HG02840 (cell line): ENCODE measurements around the gene PAX9.
"Not testable (repeated sequence)": the region's sequence is repeated elsewhere in the genome, so short reads cannot be mapped to it uniquely, and the experiment has no call there.

Experiments used
- ATAC-seq: cut with Tn5 transposase; IDR thresholded peaks from one replicate; pipeline ENCODE4 v1.9.1; 2021; ENCODE audit warnings: mild to moderate bottlenecking, moderate library complexity, moderate number of reproducible peaks; ENCODE audit not compliant: unreplicated experiment, low FRiP score

Gene PAX9

DNA sequence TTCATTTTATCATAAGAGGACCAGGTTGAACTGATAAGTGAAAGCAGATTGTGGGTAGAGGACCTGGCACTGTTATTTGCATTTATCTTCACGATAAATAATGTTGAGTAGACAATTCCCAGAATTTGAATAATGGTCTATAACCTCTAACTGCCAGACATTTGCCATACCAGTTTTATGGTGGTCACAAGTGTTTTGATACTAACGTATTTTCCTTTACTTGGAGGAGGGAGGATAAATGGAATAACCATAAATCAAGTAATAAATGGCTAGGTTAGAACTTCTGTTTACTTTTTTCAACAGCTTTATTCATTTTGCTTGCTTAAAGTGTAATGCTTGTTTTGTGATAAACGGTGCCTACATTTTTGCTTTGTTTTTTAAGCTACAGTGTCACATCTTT is 9.5 kb downstream of the PAX9 start:
- ATAC-seq, result no peak

DNA sequence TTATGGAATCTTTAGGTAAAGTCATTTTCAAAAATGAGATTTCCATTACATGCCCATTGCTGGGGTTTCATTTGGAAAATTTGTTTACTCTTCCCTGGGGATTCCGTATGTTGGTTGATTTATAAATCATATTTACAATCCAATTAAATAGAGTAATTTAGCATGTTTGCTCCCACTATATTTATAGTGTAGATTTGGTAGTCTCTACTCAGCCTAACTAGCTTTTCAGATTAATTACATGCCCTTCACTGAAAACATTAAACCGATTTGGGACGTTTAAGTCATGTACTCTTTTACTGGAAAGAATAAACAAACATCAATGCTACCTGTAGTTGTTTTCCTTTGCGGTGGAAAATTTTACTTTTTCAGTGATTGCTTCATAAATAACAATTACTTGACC is 10.4 kb downstream of the PAX9 start:
- no peak for ATAC-seq

GRCh38 chr14:36674659-36675058 is 13.0 kb downstream of the PAX9 start:
- ATAC-seq, result no peak

- no peak for ATAC-seq
Observed at GRCh38 chr14:36675581-36675980, 13.9 kb downstream of the PAX9 start.

- ATAC-seq, result no peak
Observed at GRCh38 chr14:36676236-36676635, 14.6 kb downstream of the PAX9 start.

- no peak for ATAC-seq
Observed at GRCh38 chr14:36682338-36682737, 20.7 kb downstream of the PAX9 start.

DNA sequence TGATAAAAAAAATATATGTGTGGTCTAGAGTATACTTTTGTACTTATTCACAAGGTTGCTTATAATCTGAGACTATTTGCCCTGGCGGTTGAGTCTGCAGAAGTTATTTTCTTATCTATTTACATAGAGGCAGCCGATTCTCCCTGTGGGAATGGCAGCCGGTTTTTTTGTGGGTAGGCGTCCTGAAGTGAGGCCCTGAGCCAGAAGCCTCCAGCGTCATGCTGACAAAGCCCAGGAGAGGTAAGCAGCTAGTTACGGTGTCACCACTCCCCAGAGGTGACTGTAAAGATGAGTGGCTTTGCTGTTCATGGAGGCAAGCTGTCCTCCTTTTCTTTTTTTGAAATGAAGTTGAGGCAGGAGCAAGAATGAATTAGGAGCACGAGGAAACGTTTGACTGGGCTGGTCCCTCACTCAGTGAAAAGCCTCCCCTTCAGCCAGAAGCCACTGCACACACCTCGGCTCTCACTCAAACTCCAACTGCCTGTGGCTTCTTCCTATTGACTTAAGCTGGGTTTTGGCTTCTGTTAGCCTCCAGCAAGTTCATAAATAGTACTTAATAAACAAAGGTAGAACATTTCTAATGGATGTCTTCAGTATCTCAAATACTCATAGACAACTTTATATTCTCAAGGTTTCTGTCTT is 21.5 kb downstream of the PAX9 start:
- no peak for ATAC-seq

DNA sequence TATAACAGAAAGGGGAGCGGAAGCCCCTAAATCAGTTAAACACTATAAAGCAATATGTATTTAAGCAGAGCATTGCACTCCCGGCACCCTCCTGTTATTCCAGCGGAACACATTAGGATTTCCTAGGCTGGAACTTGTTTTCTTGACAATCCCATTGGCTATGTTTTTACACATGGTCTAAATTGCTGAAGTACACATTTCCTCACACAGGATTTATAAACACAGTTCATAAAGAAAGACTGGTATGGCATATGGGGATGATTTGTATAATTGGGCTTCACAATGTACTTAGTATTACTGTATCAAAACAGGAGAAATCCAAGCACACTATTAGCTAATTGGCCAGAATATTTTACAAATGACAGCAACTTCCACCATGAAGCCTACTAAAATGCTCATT is 23.3 kb downstream of the PAX9 start:
- ATAC-seq, result no peak

DNA sequence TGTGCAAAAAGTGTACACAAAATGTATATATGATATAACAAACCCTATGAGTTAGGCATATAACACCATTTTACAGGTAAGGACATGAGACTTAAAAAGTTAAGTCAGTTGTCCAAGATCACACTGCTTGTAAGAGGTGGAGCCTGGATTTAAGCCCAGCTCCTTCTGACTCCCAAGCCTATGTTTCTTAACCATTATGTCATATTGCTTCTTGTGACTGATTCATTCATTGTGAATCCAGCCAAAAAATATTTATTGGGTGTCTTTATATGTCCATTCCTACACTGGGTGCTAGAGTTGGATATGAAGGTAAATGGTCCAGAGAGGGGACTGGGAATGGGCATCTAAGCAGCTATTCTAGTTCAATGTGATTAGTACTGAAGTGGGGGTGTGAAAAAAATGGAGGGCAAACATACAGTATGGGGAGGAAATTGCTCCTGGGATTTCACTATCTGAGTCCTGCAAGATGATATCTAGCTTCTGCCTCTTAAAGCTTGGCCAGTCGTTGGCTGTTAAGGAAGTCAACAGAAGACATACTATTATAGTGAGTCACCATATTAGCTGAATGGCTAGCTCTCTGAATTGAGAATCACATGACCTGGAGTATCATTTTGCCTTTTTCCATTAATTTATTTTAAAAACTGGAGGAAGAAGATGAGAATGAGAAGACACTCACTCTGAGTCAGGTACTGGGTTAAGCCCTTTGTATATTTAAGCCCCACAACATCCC is 28.8 kb downstream of the PAX9 start:
- no peak for ATAC-seq

DNA sequence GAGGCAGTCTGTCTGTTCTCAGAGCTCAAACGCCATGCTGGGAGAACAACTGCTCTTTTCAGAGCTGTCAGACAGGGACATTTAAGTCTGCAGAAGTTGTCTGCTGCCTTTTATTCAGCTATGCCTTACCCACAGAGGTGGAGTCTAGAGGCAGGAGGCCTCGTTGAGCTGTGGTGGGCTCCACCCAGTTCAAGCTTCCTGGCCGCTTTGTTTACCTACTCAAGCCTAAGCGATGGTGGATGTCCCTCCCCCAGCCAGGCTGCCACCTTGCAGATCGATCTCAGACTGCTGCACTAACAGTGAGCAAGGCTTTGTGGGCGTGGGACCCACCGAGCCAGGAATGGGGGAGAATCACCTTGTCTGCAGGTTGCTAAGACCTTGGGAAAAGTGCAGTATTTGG is 37.8 kb downstream of the PAX9 start:
- not testable (repeated sequence) for ATAC-seq

GRCh38 chr14:36700651-36701050 is 39.0 kb downstream of the PAX9 start:
- ATAC-seq, result no peak

DNA sequence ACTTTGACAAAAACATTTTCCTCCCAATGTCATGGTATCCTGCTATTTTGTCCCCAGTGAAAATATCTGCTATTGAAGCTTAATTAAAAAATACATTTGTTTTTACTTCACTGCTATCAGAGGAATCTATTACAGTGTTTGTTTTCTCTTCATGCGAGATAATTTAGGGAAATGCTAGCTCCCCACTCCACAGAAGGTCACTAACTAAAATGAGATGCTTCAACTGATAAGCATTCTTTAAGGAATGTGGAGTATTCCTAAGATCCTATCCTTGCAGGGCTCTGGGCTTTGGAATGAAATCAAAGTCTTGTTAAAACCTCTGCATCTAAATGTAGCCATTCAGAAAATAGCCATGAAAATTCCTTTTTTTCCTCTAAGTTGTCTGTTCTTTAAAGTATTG is 39.5 kb downstream of the PAX9 start:
- ATAC-seq, result no peak

GRCh38 chr14:36702474-36702873 is 40.8 kb downstream of the PAX9 start:
- ATAC-seq, result no peak

GRCh38 chr14:36707570-36707969 is 45.9 kb downstream of the PAX9 start:
- ATAC-seq, result no peak

DNA sequence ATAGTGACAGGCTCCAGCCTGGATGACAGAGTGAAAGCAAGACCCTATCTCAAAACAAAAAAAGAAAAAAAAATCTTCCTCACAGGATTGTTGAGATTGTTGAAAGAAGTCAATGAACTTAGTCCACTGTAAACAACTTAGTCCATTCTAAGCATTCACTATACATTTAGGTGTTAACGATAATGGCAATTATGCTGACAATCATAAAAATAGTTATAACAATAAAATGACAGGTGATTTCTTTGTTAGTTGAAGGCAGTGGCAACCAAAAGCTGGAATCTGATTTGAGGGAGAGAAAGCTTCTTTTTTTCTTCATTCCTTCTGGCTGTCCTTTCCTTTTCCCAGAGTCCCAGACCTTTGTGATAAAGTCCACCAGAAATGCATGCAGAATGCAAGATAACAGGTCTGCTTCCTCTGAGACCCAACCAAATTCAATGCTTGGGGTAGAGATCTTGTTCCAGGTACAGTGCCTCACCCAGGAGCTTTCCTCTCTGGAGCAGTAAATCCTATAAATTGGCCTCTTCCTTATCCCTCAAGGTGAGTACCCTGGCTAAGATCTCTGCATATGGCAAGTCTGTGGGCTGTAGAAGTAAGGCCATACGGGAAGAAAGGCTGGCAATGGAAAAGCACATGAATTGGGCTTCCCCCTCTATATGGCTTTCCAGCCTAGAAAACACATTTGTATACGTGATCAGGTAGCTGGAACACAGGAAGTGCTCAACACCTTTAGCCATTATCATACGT is 52.5 kb downstream of the PAX9 start:
- ATAC-seq, result no peak

GRCh38 chr14:36716614-36717184 is 55.0 kb downstream of the PAX9 start:
- no peak for ATAC-seq

- ATAC-seq, result no peak
Observed at GRCh38 chr14:36717363-36717762, 55.7 kb downstream of the PAX9 start.

DNA sequence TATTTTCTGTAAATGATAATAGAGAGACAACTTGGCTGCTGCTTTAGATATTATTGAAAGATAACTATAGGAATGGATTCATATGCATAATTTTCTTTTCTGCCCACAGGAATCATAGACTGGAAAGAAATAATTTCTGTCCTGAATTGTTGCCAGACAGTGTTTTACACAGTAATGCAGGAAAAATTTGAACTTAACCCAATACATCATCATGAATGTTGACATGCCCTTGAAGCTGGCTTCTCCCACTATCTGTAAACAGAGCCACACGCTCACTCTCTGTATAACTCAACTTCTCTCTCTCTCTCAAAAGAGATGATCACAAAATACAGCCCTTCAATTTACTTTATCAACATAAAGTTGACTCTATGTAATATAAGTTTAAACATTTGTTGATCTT is 56.6 kb downstream of the PAX9 start:
- no peak for ATAC-seq

GRCh38 chr14:36719823-36720222 is 58.2 kb downstream of the PAX9 start:
- ATAC-seq, result no peak

DNA sequence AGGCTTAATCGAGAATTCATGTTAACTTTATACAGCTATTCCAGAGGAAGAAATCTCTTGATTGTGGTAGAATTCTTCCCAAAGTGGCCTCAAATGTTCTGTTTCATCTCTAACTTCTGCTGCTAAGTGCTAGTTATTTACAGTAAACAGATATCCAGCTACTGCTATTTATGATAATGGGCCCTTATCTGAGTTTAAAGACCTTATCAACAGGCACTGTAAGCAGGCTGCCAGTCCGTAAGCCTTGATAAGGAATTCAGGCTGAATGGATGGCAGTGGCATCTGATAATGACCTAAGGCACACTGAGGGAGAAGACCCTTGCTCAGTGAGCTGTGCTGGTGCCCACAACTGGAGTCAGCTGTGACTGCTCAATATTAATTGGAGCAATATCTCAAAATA is 59.0 kb downstream of the PAX9 start:
- ATAC-seq, result no peak

DNA sequence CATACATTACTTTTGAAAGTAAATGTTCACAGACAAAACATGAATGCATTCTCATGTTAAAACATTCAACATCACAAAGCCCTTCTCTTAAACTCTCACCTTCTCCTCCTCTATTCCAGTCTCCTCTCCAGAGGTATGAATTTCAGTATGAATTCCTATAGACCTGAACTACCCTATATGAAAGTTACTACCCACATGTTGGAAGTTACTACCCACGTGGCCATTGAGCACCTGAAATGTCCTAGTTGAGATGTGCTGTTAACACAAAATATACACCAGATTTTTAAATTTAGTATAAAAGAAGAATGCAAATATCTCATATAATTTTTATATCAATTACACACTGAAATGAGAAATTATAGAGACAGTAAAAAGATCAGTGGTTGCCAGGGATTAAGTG is 60.2 kb downstream of the PAX9 start:
- no peak for ATAC-seq
